Measurements from ENCODE around the gene UGT1A6.
"Not testable (repeated sequence)": the region's sequence is repeated elsewhere in the genome, so short reads cannot be mapped to it uniquely, and the experiment has no call there.

DNA sequence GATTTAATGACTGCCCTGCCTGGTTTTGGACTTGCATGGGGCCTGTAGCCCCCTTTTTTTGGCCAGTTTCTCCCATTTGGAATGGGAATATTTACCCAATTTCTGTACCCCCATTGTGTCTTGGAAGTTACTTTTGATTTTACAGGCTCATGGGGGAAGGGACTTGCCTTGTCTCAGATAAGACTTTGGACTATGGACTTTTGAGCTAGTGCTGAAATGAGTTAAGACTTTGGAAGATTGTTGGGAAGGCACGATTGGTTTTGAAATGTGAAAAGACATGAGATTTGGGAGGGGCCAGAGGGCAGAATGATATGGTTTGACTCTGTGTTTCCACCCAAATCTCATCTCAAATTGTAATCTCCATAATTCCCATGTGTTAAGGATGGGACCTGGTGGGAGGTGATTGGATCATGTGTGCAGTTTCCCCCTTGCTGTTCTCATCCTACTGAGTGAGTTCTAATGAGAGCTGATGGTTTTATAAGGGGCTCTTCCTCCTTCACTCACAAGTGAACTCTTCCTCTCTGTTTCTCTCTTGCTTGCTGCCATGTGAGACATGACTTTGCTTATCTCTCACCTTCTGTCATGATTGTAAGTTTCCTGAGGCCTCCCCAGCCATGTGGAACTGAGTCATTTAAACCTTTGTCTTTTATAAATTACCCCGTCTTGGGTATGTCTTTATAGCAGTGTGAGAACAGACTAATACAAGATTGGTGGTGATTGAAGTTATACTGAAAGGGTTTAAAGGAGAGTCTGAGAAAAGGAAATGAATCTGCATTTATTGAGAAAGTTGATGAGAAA is 58.7 kb downstream of the UGT1A6 start:
- TF ChIP-seq, protein P1, sequence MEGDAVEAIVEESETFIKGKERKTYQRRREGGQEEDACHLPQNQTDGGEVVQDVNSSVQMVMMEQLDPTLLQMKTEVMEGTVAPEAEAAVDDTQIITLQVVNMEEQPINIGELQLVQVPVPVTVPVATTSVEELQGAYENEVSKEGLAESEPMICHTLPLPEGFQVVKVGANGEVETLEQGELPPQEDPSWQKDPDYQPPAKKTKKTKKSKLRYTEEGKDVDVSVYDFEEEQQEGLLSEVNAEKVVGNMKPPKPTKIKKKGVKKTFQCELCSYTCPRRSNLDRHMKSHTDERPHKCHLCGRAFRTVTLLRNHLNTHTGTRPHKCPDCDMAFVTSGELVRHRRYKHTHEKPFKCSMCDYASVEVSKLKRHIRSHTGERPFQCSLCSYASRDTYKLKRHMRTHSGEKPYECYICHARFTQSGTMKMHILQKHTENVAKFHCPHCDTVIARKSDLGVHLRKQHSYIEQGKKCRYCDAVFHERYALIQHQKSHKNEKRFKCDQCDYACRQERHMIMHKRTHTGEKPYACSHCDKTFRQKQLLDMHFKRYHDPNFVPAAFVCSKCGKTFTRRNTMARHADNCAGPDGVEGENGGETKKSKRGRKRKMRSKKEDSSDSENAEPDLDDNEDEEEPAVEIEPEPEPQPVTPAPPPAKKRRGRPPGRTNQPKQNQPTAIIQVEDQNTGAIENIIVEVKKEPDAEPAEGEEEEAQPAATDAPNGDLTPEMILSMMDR (conservative IDR thresholded peaks at IDR 0.05), result not testable (repeated sequence)
- not testable (repeated sequence) for TF ChIP-seq EZH2 (IDR thresholded peaks at IDR 0.05; ENCODE audit: low read depth)
